Endothelial cell of umbilical vein (primary cell): ENCODE data around the gene CACNA1C. TPM values are rescaled to one million over a fixed set of nuclear protein-coding genes. Genes with fewer than 3 reads are reported as not detected.

Source experiments
- BruUV-seq: library from RNA; stranded (reverse); fragments of 400-500 nt; replicated peaks from 2 replicates; lab custom pipeline; 2021; lab: Mats Ljungman, UMichigan
- CTCF ChIA-PET: fragments of 300-600, 350-600 bp; sonication (Branson Sonifier 250); formaldehyde crosslinking; loops from one replicate; lab custom pipeline; 2021; ENCODE audit warnings: antibody characterized with exemption, inconsistent platforms; lab: Charles Lee
- POLR2A ChIA-PET: fragments of 300-600, 350-600 bp; sonication (Branson Sonifier 250); formaldehyde crosslinking; loops from one replicate; lab custom pipeline; 2021; ENCODE audit warnings: antibody characterized with exemption, inconsistent platforms; lab: Charles Lee
- DNase-seq: peaks from one replicate; pipeline ENCODE4 v3.0.0-alpha.2; 2011; ENCODE audit warnings: low read depth, low spot score
- FAIRE-seq: peaks from 2 replicates; lab custom pipeline; 2011; peaks lifted over from hg19 to GRCh38; lab: Jason Lieb, UNC
- H2AFZ ChIP-seq: 2 replicates; pipeline ENCODE4 v1.6.0; 2012; ENCODE audit warnings: low read depth, low read length, control low read depth, inconsistent platforms
- H3K27ac ChIP-seq: 2 replicates; pipeline ENCODE4 v1.5.1; 2011; ENCODE audit warnings: low read depth, mild to moderate bottlenecking, control low read depth, low read length, moderate library complexity; ENCODE audit not compliant: insufficient read depth
- H3K27me3 ChIP-seq, 2 experiments: 2 replicates each; pipeline versions ENCODE4 v1.6.0 to v1.6.1; 2011; ENCODE audit warnings: low read length in 2 of 2, mixed read lengths in 1 of 2; ENCODE audit not compliant: control insufficient read depth in 2 of 2, insufficient read depth in 2 of 2
- H3K36me3 ChIP-seq, 2 experiments: 2 replicates in 1 of 2; 3 replicates in 1 of 2; pipeline ENCODE4 v1.5.1; 2011; ENCODE audit warnings: low read length in 2 of 2, mild to moderate bottlenecking in 1 of 2, moderate library complexity in 1 of 2; ENCODE audit not compliant: control insufficient read depth in 2 of 2, insufficient read depth in 2 of 2; ENCODE audit errors: extremely low read depth in 1 of 2
- H3K4me1 ChIP-seq: 3 replicates; pipeline ENCODE4 v1.5.1; 2011; ENCODE audit warnings: mild to moderate bottlenecking, low read length; ENCODE audit not compliant: control insufficient read depth, insufficient read depth; ENCODE audit errors: extremely low read depth
- H3K4me2 ChIP-seq: 2 replicates; pipeline ENCODE4 v1.6.1; 2011; ENCODE audit warnings: low read length, control low read depth, mixed read lengths; ENCODE audit not compliant: insufficient read depth
- H3K4me3 ChIP-seq, 3 experiments: fragments of 200-600 bp in 1 of 3; sonication (generic), shearing (Covaris generic) in 1 of 3; replicated peaks in 1 of 3; 2 replicates each; pipeline ENCODE4 v1.5.1; 2011 to 2016; ENCODE audit warnings: control low read depth in 3 of 3, low read length in 3 of 3, mild to moderate bottlenecking in 2 of 3, inconsistent platforms in 1 of 3, low read depth in 1 of 3, moderate library complexity in 1 of 3; ENCODE audit not compliant: insufficient read depth in 1 of 3
- H3K79me2 ChIP-seq: 2 replicates; pipeline ENCODE4 v1.6.0; 2012; ENCODE audit warnings: low read length, inconsistent platforms; ENCODE audit not compliant: control insufficient read depth, insufficient read depth
- H3K9ac ChIP-seq: replicated peaks from 2 replicates; pipeline ENCODE3; 2011; ENCODE audit warnings: low read length, control low read depth; ENCODE audit not compliant: insufficient read depth; ENCODE audit errors: extremely low read depth
- H3K9me1 ChIP-seq: replicated peaks from 3 replicates; pipeline ENCODE4 v1.6.0; 2011; ENCODE audit warnings: mild to moderate bottlenecking, low read length; ENCODE audit not compliant: control insufficient read depth, insufficient read depth; ENCODE audit errors: extremely low read depth
- H3K9me3 ChIP-seq: replicated peaks from 2 replicates; pipeline ENCODE4 v1.5.1; 2012; ENCODE audit warnings: low read length, inconsistent platforms; ENCODE audit not compliant: control insufficient read depth, insufficient read depth
- H4K20me1 ChIP-seq: replicated peaks from 2 replicates; pipeline ENCODE3; 2011; ENCODE audit warnings: mild to moderate bottlenecking, low read length; ENCODE audit not compliant: control insufficient read depth, insufficient read depth; ENCODE audit errors: extremely low read depth
- EZH2 ChIP-seq: IDR thresholded peaks from 2 replicates; pipeline ENCODE4 v1.6.1; 2012; ENCODE audit warnings: borderline replicate concordance, low read depth, mild to moderate bottlenecking, moderate library complexity, low read length, inconsistent platforms; ENCODE audit not compliant: severe bottlenecking
- FOS ChIP-seq: IDR thresholded peaks from 2 replicates; pipeline ENCODE4 v1.6.1; 2011; ENCODE audit warnings: mild to moderate bottlenecking, low read length, moderate library complexity, borderline replicate concordance; ENCODE audit not compliant: insufficient read depth
- GATA2 ChIP-seq: IDR thresholded peaks from 2 replicates; pipeline ENCODE4 v1.7.0; 2011; ENCODE audit warnings: low read depth, mild to moderate bottlenecking, moderate library complexity, mixed read lengths, low read length; ENCODE audit not compliant: insufficient read length, insufficient read depth
- JUN ChIP-seq: IDR thresholded peaks from 2 replicates; pipeline ENCODE4 v1.6.1; 2011; ENCODE audit warnings: borderline replicate concordance, low read depth; ENCODE audit not compliant: insufficient read length, insufficient read depth
- POLR2A ChIP-seq: IDR thresholded peaks from 2 replicates; pipeline ENCODE4 v1.6.1; 2012; ENCODE audit warnings: low read depth, mild to moderate bottlenecking, control low read depth, low read length
- POLR2AphosphoS5 ChIP-seq: IDR thresholded peaks from 2 replicates; pipeline ENCODE4 v1.6.1; 2012; ENCODE audit warnings: low read depth, mild to moderate bottlenecking, control low read depth, low read length, moderate library complexity; ENCODE audit not compliant: insufficient read depth
- dilution Hi-C: fragments of 300-500 bp; cut with MboI; formaldehyde crosslinking; loops from one replicate; pipeline ENCODE4 v1.15.0; 2019; ENCODE audit warnings: low sequenced_read_pairs; ENCODE audit not compliant: extremely low pct_ligation_motif_present
- intact Hi-C: fragments of 100-400 bp; cut with micrococcal nuclease; formaldehyde crosslinking; loops from one replicate; pipeline ENCODE4 v1.10.0; 2022
- polyA plus RNA-seq, 4 experiments: library from polyadenylated mRNA; depleted of rRNA in 3 of 4; stranded (reverse) in 3 of 4; unstranded in 1 of 4; fragments of >200 nt; gene quantifications; 2 replicates each; pipeline versions ENCODE4 v1.2.1 to v1.2.3, GENCODE V29; 2011 to 2012; ENCODE audit warnings: missing spikeins in 1 of 4
- total RNA-seq: library from RNA; stranded (reverse); gene quantifications from 2 replicates; pipeline ENCODE4 v1.2.3, GENCODE V29; 2021
- TF ChIP-seq, protein P1 (sequence below): IDR thresholded peaks from 2 replicates; pipeline ENCODE4 v1.6.1; 2011; ENCODE audit not compliant: insufficient read depth, insufficient read length
- TF ChIP-seq, protein P2 (sequence below), 2 donors: IDR thresholded peaks; 1 replicate in 1 of 2; 2 replicates in 1 of 2; pipeline ENCODE4 v1.5.1; 2011; ENCODE audit warnings: low read length in 2 of 2, mild to moderate bottlenecking in 2 of 2, moderate library complexity in 2 of 2, control low read depth in 1 of 2, inconsistent platforms in 1 of 2, low read depth in 1 of 2; ENCODE audit not compliant: insufficient read depth in 1 of 2; ENCODE audit errors: extremely low read depth in 1 of 2

Gene CACNA1C
- total and polyA plus RNA-seq, 2 donors (not counting 3 experiments of a cell fraction or from before 2014, with no cell fraction given), result not detected

DNA sequence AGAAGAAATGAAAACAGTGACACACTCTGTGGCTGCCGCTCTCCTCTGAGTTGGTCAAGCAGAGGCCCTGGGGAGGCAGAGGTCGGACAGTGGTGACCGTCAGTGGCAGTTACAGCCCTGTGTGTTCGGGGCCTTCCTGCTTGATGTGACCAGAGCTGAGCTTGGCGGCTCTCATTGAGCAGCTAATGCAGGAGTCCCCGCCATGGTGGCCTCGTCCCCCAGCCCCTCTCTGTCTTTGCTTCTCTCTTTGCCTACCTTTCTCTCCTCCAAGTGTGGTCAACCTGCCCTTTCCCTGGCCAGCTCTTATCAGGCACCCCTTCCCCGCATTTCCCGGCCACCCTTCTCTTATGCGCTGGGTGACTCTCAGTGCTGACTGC is 362.8 kb downstream of the CACNA1C start:
- H3K79me2 ChIP-seq, result no peaks in the 10 kb centered on the region
- ChIA-PET CTCF (no interaction called here), POLR2A (no interaction called here)
- H3K9ac ChIP-seq, result no peak overlapping the region
- no peak overlapping the region for H3K4me3 ChIP-seq
- H4K20me1 ChIP-seq, result no peaks in the 10 kb centered on the region
- FAIRE-seq (no peak), DNase-seq (no peak)
- H3K9me1 ChIP-seq, result no peaks in the 10 kb centered on the region
- TF ChIP-seq GATA2, result no peak
- TF ChIP-seq FOS, result no peak
- TF ChIP-seq POLR2AphosphoS5, result no peak
- TF ChIP-seq, protein P1, sequence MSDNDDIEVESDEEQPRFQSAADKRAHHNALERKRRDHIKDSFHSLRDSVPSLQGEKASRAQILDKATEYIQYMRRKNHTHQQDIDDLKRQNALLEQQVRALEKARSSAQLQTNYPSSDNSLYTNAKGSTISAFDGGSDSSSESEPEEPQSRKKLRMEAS, result no peak
- no peak for TF ChIP-seq POLR2A
- no peak for TF ChIP-seq EZH2
- no peak for TF ChIP-seq JUN
- TF ChIP-seq, protein P2, sequence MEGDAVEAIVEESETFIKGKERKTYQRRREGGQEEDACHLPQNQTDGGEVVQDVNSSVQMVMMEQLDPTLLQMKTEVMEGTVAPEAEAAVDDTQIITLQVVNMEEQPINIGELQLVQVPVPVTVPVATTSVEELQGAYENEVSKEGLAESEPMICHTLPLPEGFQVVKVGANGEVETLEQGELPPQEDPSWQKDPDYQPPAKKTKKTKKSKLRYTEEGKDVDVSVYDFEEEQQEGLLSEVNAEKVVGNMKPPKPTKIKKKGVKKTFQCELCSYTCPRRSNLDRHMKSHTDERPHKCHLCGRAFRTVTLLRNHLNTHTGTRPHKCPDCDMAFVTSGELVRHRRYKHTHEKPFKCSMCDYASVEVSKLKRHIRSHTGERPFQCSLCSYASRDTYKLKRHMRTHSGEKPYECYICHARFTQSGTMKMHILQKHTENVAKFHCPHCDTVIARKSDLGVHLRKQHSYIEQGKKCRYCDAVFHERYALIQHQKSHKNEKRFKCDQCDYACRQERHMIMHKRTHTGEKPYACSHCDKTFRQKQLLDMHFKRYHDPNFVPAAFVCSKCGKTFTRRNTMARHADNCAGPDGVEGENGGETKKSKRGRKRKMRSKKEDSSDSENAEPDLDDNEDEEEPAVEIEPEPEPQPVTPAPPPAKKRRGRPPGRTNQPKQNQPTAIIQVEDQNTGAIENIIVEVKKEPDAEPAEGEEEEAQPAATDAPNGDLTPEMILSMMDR (IDR thresholded peaks at IDR 0.05; ENCODE audit: extremely low read depth in 1 of 2, insufficient read depth in 1 of 2, low read depth in 1 of 2, low read length in 2 of 2), result no peak
- no peaks in the 10 kb centered on the region for H3K27me3 ChIP-seq
- no peak overlapping the region for H2AFZ ChIP-seq
- intact Hi-C loops (no loop called here), dilution Hi-C loops (no loop called here)
- no peak overlapping the region for H3K27ac ChIP-seq
- no peaks in the 10 kb centered on the region for H3K4me1 ChIP-seq
- H3K4me2 ChIP-seq, result no peak overlapping the region
- BruUV-seq, result no TSS peak
- H3K36me3 ChIP-seq, result no peaks in the 10 kb centered on the region
- H3K9me3 ChIP-seq, result no peaks in the 10 kb centered on the region
